Stomach (tissue), 4 donors: Measurements from ENCODE around the gene BIN1.

Experiments used
- CTCF ChIP-seq, 7 experiments: fragments of 450-650 bp in 4 of 7; fragments of 200-600 bp in 3 of 7; sonication (generic) in 3 of 7; IDR thresholded peaks; one replicate each; pipeline ENCODE4 v1.5.1; 2016 to 2019; ENCODE audit warnings: antibody characterized with exemption in 7 of 7, control low read depth in 2 of 7, mild to moderate bottlenecking in 1 of 7
- EP300 ChIP-seq: sonication (generic); formaldehyde crosslinking; IDR thresholded peaks from one replicate; pipeline ENCODE4 v1.6.1; 2017; ENCODE audit warnings: antibody characterized with exemption

GRCh38 chr2:127092306-127092705 is 14.6 kb downstream of the BIN1 start:
- TF ChIP-seq CTCF (IDR thresholded peaks at IDR 0.05) (no peak), EP300 (no peak)
